HUES6 (cell line): ENCODE results near the gene ROR2.

Source experiments
- H3K27ac ChIP-seq: 2 replicates; pipeline ENCODE4 v1.7.0; 2013; ENCODE audit warnings: low read depth, mild to moderate bottlenecking, low read length, inconsistent platforms
- H3K27me3 ChIP-seq: 2 replicates; pipeline ENCODE4 v1.6.1; 2013; ENCODE audit warnings: low read length; ENCODE audit not compliant: control insufficient read depth, insufficient read depth
- H3K36me3 ChIP-seq: 2 replicates; pipeline ENCODE4 v1.6.1; 2013; ENCODE audit warnings: low read length; ENCODE audit not compliant: control insufficient read depth, insufficient read depth
- H3K4me1 ChIP-seq: 2 replicates; pipeline ENCODE4 v1.6.1; 2013; ENCODE audit warnings: low read length; ENCODE audit not compliant: control insufficient read depth, insufficient read depth
- H3K4me3 ChIP-seq: 2 replicates; pipeline ENCODE4 v1.5.1; 2013; ENCODE audit warnings: low read depth, low read length
- H3K9ac ChIP-seq: one replicate; pipeline ENCODE4 v1.6.1; 2013; ENCODE audit warnings: mild to moderate bottlenecking, low read length
- H3K9me3 ChIP-seq: 2 replicates; pipeline ENCODE4 v1.6.1; 2013; ENCODE audit warnings: low read depth, low read length; ENCODE audit not compliant: control insufficient read depth, insufficient read depth

Gene ROR2

DNA sequence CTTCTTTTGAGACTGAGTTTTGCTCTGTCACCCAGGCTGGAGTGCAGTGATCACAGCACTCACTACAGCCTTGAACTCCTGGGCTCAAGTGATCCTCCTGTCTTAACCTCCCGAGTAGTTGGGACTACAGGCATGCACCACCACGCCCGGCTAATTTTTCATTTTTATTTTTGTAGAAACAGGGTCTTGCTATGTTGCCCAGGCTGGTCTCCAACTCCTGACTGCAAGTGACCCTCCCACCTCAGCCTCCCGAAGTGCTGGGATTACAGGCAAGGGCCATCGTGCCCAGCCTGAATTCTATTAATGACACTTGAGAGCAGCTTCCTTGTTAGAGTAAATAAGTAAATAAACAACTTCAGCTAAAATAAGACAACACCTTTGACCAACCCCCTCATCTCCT is 12.3 kb downstream of the ROR2 start:
- H3K36me3 ChIP-seq = peaks cover 3% of the 10 kb centered on the region; the same call in 1 of the 2 replicates

DNA sequence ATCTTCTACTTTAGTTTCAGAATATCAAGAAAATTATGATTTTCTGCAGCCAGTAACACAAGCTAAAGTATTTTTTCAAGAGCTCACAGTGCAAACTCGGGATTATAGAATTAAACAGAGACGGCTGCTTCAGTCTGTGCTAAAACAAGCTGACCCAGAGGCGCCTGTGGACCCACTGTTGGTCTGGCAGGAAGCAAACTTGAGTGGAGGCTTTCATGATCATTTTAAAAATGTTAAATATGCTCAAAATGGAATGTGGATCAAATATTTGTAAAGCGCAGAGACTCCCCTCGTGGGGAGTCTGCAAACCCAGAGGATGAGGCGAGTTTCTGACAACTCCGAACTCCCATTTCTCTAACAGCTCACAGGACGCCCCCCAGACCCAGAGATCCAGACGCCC is 13.0 kb downstream of the ROR2 start:
- H3K4me1 ChIP-seq = peaks cover 19% of the 10 kb centered on the region; the same call in 1 of the 2 replicates
- H3K4me3 ChIP-seq = no peak overlapping the region
- peaks cover 11% of the 10 kb centered on the region; the same call in 1 of the 2 replicates for H3K9me3 ChIP-seq
- no peak overlapping the region for H3K9ac ChIP-seq
- no peak overlapping the region for H3K27ac ChIP-seq
- no peaks in the 10 kb centered on the region for H3K27me3 ChIP-seq
- H3K36me3 ChIP-seq = peaks cover under 1% of the 10 kb centered on the region; the same call in 1 of the 2 replicates

More for the DNA sequence above, 12.3 kb downstream of the ROR2 start:
- Histone ChIP-seq H3K4me1 (peaks cover 19% of the 10 kb centered on the region; the same call in 1 of the 2 replicates), H3K9me3 (peaks cover 12% of the 10 kb centered on the region; the same call in 1 of the 2 replicates), H3K9ac (no peak overlapping the region), H3K4me3 (no peak overlapping the region), H3K27ac (no peak overlapping the region), H3K27me3 (no peaks in the 10 kb centered on the region)

DNA sequence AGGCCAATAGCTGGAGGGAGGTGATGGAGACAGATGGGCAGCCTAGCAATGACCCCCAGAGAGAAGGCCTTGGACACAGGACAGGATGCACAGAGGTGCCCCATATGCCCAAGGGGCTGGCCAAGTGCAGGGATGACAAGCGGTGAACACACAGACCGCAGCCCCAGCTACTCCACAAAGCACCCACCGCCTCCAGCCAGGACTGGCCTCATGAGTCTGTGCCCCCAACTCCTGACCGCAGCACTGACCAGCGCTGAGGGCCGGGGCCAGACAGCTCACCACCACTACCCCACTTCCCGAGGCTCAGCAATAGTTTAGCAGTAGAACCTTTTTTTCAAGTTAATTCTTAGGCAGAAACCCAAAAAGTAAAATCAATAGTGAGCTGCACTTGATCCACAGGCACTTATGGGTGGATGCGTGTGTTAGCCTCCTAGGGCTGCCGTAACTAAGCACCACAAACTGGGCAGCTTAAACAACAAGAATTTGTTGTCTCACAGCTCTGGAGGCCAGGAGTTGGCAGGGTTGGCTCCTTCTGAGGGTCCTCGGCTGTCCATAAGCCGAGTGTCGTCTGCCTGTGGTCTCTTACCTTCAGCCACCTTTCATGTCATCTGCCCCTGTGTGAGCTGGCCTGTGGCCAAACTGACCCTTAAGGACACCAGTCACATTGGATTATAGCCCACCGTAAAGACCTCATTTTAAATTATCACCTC is 14.1 kb downstream of the ROR2 start:
- Histone ChIP-seq H3K9me3 (peaks cover 21% of the 10 kb centered on the region), H3K9ac (no peak overlapping the region), H3K36me3 (no peaks in the 10 kb centered on the region; the same call in 1 of the 2 replicates), H3K4me3 (no peak overlapping the region), H3K27me3 (no peaks in the 10 kb centered on the region), H3K4me1 (peaks cover 19% of the 10 kb centered on the region; the same call in 1 of the 2 replicates), H3K27ac (no peak overlapping the region)

DNA sequence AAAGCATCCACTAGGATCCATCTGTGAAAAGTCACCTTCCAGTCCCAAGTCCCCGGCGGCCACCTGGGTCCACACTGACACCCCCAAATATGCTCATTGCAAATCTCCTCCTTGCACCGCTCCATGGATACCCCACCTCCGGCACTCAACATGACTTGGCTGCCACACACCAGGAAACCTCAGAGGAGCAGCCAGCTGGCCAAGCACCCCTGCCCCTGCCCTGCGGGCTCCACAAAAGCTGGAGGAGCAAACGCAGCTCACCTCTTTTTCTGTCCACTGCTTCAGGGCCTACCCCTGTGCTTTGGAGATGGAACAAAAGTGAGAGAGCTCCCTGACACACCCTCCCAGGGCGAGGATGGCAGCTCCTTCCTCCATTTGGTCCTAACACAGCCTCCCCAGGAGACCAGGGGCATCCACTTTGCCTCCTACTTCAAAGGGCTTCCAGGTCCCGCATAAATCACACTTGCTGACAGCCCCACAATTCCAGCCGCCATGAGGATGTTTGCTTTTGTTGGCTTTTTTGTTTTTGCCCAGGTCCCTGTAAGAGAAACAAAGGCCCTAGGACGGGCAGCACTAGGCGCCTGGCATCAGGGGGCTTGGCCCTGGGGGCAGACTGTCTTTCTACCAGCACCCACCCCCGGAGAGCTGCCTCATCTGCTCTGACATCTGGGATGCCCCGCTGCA is 14.8 kb downstream of the ROR2 start:
- Histone ChIP-seq H3K36me3 (no peaks in the 10 kb centered on the region; the same call in 1 of the 2 replicates), H3K4me3 (no peak overlapping the region), H3K4me1 (peaks cover 19% of the 10 kb centered on the region; the same call in 1 of the 2 replicates), H3K27me3 (no peaks in the 10 kb centered on the region), H3K9ac (no peak overlapping the region), H3K27ac (no peak overlapping the region), H3K9me3 (peaks cover 28% of the 10 kb centered on the region)

DNA sequence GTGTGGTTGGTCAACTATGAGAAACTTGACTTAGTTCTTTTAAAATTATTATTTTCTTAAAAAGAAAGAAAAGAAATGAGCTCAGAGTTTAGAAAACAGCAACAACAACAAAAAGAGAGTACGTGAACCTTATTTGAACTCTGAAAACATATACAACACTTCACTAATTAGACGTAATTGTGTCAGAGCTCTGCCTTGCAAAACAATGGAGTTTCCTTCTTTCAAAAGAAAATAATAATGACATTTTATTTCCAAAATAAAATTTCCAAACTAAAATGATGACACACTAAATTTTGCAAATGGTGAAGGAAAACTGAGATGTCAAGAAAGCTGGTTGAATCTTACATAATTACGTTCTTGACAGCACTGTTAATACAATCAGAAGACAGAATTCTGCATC is 15.4 kb downstream of the ROR2 start:
- H3K9ac ChIP-seq = no peak overlapping the region
- peaks cover 34% of the 10 kb centered on the region for H3K9me3 ChIP-seq
- no peak overlapping the region for H3K4me3 ChIP-seq
- peaks cover 14% of the 10 kb centered on the region; the same call in 1 of the 2 replicates for H3K4me1 ChIP-seq
- no peaks in the 10 kb centered on the region; the same call in 1 of the 2 replicates for H3K36me3 ChIP-seq
- H3K27ac ChIP-seq = no peak overlapping the region
- no peaks in the 10 kb centered on the region for H3K27me3 ChIP-seq

DNA sequence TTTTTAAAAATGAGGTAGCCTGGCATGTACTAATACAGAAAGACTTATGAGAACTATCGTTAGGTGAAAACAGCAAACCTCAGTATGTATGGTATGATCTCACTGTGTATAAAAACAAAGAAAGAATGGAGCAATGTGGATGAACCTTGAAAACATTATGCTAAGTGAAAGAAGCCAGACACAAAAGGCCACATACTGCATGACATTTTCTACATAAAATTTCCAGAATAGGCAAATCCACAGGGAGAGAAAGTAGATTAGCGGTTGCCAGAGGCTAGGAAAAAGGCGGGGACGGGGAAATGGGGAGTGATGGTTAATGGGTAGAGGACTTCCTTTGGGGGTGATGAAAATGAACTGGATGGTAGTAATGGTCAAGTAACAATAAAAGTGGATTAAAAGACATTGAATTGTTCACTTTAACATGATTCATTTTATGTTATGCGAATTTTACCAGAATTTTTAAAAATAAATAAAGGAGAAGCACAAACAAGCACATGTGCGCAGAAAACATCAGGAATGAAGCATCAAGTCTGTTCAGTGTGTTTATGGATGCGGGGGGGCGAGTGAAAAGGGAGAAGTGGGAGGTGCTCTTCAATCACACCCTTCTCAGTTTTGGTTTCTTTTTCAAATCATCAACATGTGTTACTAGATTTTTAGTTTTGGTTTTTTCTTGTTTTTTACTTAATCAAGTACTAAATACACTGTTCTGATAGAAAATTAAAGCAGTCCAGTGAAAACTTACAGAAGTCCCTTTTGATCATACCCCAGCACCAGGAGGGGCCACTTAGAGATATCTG is 16.3 kb downstream of the ROR2 start:
- H3K27me3 ChIP-seq = no peaks in the 10 kb centered on the region
- peaks cover 43% of the 10 kb centered on the region for H3K9me3 ChIP-seq
- no peak overlapping the region for H3K4me3 ChIP-seq
- H3K4me1 ChIP-seq = peaks cover 9% of the 10 kb centered on the region; the same call in 1 of the 2 replicates
- no peak overlapping the region for H3K27ac ChIP-seq
- H3K36me3 ChIP-seq = no peaks in the 10 kb centered on the region; the same call in 1 of the 2 replicates
- no peak overlapping the region for H3K9ac ChIP-seq

DNA sequence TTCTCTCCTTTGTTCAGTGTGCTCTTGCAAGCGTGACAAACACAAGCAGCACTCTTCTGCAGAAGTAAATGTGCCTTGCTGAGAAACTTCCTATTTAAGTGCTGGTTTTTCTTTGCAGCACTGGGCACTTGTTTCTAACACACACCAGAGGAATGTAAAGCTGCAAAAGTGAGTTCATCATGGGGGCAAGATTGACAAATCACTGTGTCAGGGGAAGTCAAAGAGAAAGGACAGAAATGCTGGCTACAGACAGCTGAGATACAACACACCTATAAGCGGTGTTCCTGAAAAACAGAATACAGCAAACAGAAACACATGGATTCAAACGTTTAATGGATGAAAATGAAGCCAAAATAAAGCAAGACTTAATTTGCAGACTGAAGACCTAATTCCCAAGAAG is 19.6 kb downstream of the ROR2 start:
- no peaks in the 10 kb centered on the region; the same call in 1 of the 2 replicates for H3K36me3 ChIP-seq
- H3K9ac ChIP-seq = no peak overlapping the region
- no peak overlapping the region for H3K27ac ChIP-seq
- no peak overlapping the region for H3K4me3 ChIP-seq
- H3K27me3 ChIP-seq = no peaks in the 10 kb centered on the region
- peaks cover 6% of the 10 kb centered on the region for H3K4me1 ChIP-seq
- peaks cover 48% of the 10 kb centered on the region for H3K9me3 ChIP-seq

DNA sequence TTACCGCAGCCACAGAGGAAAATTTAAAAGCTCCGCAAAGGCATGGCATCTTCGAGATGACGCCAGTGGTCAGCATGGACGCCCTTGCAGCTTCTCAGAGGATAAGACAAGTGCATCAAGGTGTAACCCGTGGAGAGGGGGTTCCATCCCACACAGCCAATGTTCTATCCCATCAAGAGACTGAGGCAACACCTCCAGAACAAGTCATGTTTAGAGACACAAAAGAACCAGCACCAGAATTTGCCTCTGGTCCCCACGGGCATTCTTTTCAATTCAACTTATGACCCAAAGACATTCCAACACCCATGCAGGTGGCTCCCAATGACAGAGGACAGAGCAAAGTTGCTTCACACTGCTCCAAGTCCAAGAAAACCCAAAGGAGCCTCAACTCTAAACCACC is 20.7 kb downstream of the ROR2 start:
- Histone ChIP-seq H3K9me3 (peaks cover 48% of the 10 kb centered on the region), H3K4me3 (no peak overlapping the region), H3K27ac (no peak overlapping the region)

DNA sequence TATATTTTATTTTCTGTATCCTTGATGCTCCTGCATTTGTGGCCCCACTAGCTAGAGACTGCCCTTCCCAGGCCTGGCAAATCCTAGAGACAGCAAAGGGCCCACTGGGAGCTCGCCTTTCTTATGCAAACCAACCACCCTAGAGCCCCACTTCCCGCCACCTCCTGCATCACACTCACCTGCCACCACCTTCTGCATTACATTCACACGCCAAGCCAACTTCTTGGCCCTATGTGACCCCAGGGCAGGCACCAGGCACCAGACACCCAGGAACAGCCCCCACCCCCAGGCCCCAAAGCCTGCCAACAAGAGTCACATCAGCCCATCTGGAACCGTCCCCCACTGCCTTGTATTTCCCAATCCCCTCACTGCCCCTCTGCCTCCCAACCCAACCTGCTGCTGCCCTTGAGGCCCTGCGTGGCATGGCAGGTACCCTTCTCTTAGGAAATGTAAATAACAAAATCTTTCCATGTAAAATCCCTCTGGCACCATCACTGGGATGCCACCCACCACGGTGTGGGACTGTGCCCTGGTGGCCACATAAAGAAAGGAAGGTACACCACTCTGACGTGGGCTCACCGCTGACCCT is 22.0 kb downstream of the ROR2 start:
- Histone ChIP-seq H3K9ac (no peak overlapping the region), H3K4me1 (peaks cover 9% of the 10 kb centered on the region), H3K27me3 (no peaks in the 10 kb centered on the region; the same call in 1 of the 2 replicates), H3K27ac (no peak overlapping the region), H3K36me3 (no peaks in the 10 kb centered on the region), H3K4me3 (no peak overlapping the region), H3K9me3 (peaks cover 41% of the 10 kb centered on the region)

More for the DNA sequence above, 20.7 kb downstream of the ROR2 start:
- Histone ChIP-seq H3K36me3 (no peaks in the 10 kb centered on the region; the same call in 1 of the 2 replicates), H3K9ac (no peak overlapping the region), H3K4me1 (no peaks in the 10 kb centered on the region; the same call in 1 of the 2 replicates), H3K27me3 (no peaks in the 10 kb centered on the region)

DNA sequence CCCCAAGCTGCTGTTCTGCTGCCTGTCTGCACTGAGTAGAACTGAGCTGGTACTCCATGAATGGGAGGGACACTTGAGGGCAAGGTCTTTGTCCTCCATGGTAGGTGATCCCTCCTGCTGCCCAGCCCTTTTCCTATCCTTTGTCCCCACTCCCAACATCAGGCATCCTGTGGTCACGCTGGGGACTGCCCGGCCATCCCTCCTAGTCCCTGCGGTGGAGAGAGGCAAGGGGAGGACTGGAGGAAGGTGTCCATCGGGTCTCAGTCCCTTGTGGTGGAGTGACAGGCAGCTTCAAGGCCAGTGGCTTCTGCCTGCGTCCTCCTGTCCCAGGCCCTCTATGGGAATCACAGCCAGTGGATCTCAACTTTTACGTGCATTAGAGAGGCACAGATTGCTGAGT is 25.9 kb downstream of the ROR2 start:
- Histone ChIP-seq H3K9me3 (peaks cover 9% of the 10 kb centered on the region), H3K4me1 (peaks cover 30% of the 10 kb centered on the region), H3K27me3 (no peaks in the 10 kb centered on the region; the same call in 1 of the 2 replicates), H3K36me3 (no peaks in the 10 kb centered on the region), H3K4me3 (no peak overlapping the region), H3K9ac (no peak overlapping the region), H3K27ac (no peak overlapping the region)
